ENCODE results near the gene SLC35B4.

GRCh38 chr7:134364619-134365037 lies 47.9 kb upstream of the SLC35B4 start:
- TF ChIP-seq, protein P1, sequence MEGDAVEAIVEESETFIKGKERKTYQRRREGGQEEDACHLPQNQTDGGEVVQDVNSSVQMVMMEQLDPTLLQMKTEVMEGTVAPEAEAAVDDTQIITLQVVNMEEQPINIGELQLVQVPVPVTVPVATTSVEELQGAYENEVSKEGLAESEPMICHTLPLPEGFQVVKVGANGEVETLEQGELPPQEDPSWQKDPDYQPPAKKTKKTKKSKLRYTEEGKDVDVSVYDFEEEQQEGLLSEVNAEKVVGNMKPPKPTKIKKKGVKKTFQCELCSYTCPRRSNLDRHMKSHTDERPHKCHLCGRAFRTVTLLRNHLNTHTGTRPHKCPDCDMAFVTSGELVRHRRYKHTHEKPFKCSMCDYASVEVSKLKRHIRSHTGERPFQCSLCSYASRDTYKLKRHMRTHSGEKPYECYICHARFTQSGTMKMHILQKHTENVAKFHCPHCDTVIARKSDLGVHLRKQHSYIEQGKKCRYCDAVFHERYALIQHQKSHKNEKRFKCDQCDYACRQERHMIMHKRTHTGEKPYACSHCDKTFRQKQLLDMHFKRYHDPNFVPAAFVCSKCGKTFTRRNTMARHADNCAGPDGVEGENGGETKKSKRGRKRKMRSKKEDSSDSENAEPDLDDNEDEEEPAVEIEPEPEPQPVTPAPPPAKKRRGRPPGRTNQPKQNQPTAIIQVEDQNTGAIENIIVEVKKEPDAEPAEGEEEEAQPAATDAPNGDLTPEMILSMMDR (IDR thresholded peaks at IDR 0.05), result no peak
- no peak for TF ChIP-seq EZH2 (IDR thresholded peaks at IDR 0.05; ENCODE audit: borderline replicate concordance, insufficient read depth, low read depth, low read length, poor library complexity, severe bottlenecking)

All from B cell (primary cell).